HepG2 (cell line): ENCODE data around the gene SREBF1.

ENCODE experiments used
- ATF4 ChIP-seq, 2 experiments: fragments of 450-650 bp in 1 of 2; sonication (generic) in 1 of 2; formaldehyde crosslinking; IDR thresholded peaks; 2 replicates each; pipeline versions ENCODE4 v1.5.0 to v1.8.0; 2020 to 2022; ENCODE audit warnings: mild to moderate bottlenecking in 1 of 2, missing genetic modification reagents in 1 of 2
- E2F1 ChIP-seq: sonication (generic); formaldehyde crosslinking; IDR thresholded peaks from 2 replicates; pipeline ENCODE4 v1.5.0; 2020; ENCODE audit warnings: missing genetic modification reagents
- HES4 ChIP-seq: sonication (generic); formaldehyde crosslinking; IDR thresholded peaks from 2 replicates; pipeline ENCODE4 v1.9.0; 2021; ENCODE audit warnings: mild to moderate bottlenecking, missing genetic modification reagents, borderline replicate concordance
- HOXA9 ChIP-seq: sonication (generic); formaldehyde crosslinking; IDR thresholded peaks from 2 replicates; pipeline ENCODE4 v1.8.1; 2022; ENCODE audit warnings: missing genetic modification reagents, mild to moderate bottlenecking, moderate library complexity, borderline replicate concordance
- MEIS1 ChIP-seq: sonication (generic); formaldehyde crosslinking; IDR thresholded peaks from 2 replicates; pipeline ENCODE4 v1.9.0; 2021; ENCODE audit warnings: mild to moderate bottlenecking, missing genetic modification reagents, moderate library complexity, borderline replicate concordance
- NFIC ChIP-seq: IDR thresholded peaks from 2 replicates; pipeline ENCODE4 v1.6.1; 2012; ENCODE audit warnings: mild to moderate bottlenecking, low read length, inconsistent platforms
- PHF8 ChIP-seq: sonication (generic); formaldehyde crosslinking; IDR thresholded peaks from 2 replicates; pipeline ENCODE4 v1.5.0; 2020; ENCODE audit warnings: missing genetic modification reagents
- RAD21 ChIP-seq: fragments of 450-650 bp; formaldehyde crosslinking; IDR thresholded peaks from 2 replicates; pipeline ENCODE4 v1.5.0; 2020; ENCODE audit warnings: mild to moderate bottlenecking
- ZFX ChIP-seq: sonication (generic); formaldehyde crosslinking; IDR thresholded peaks from 2 replicates; pipeline ENCODE4 v1.4.0; 2020; ENCODE audit warnings: mild to moderate bottlenecking, low read depth, missing genetic modification reagents, moderate library complexity

GRCh38 chr17:17808706-17809432, 27.9 kb downstream of the SREBF1 start:
- TF ChIP-seq RAD21 (CRISPR knock-in tag) (no peak), NFIC (no peak), ZFX (CRISPR knock-in tag) (no peak), ATF4 (CRISPR knock-in tag; IDR thresholded peaks at IDR 0.05) (no peak), MEIS1 (CRISPR knock-in tag) (no peak), PHF8 (CRISPR knock-in tag) (no peak), HOXA9 (CRISPR knock-in tag) (no peak), HES4 (no peak), E2F1 (CRISPR knock-in tag) (no peak)
